HG03175 (cell line): ENCODE results near the gene PHKB.

Experiments
- ATAC-seq: cut with Tn5 transposase; IDR thresholded peaks from one replicate; pipeline ENCODE4 v1.9.1; 2021; ENCODE audit warnings: mild to moderate bottlenecking, moderate library complexity; ENCODE audit not compliant: unreplicated experiment

Gene PHKB

GRCh38 chr16:47612711-47613110 lies 151.6 kb downstream of the PHKB start:
- ATAC-seq: no peak

- no peak for ATAC-seq
Measured at GRCh38 chr16:47613251-47613650, 152.1 kb downstream of the PHKB start.

- ATAC-seq: no peak
Measured at GRCh38 chr16:47617732-47618131, 156.6 kb downstream of the PHKB start.

- no peak for ATAC-seq
Measured at GRCh38 chr16:47622451-47623176, 161.5 kb downstream of the PHKB start.

GRCh38 chr16:47624563-47624962 lies 163.4 kb downstream of the PHKB start:
- ATAC-seq: no peak

GRCh38 chr16:47625115-47625567 lies 164.0 kb downstream of the PHKB start:
- ATAC-seq: no peak

- no peak for ATAC-seq
Measured at GRCh38 chr16:47626246-47626645, 165.1 kb downstream of the PHKB start.

GRCh38 chr16:47627085-47627639 lies 166.0 kb downstream of the PHKB start:
- ATAC-seq: no peak

GRCh38 chr16:47627721-47628120 lies 166.6 kb downstream of the PHKB start:
- ATAC-seq: no peak

GRCh38 chr16:47631131-47631530 lies 170.0 kb downstream of the PHKB start:
- no peak for ATAC-seq

- ATAC-seq: no peak
Measured at GRCh38 chr16:47634126-47634525, 173.0 kb downstream of the PHKB start.

GRCh38 chr16:47634727-47635126 lies 173.6 kb downstream of the PHKB start:
- ATAC-seq: no peak

GRCh38 chr16:47636501-47637099 lies 175.5 kb downstream of the PHKB start:
- ATAC-seq: no peak

- no peak for ATAC-seq
Measured at GRCh38 chr16:47638175-47638574, 177.0 kb downstream of the PHKB start.

- ATAC-seq: no peak
Measured at GRCh38 chr16:47640661-47641060, 179.5 kb downstream of the PHKB start.

- ATAC-seq: no peak
Measured at GRCh38 chr16:47643323-47644000, 182.3 kb downstream of the PHKB start.

GRCh38 chr16:47644166-47644565 lies 183.0 kb downstream of the PHKB start:
- no peak for ATAC-seq

GRCh38 chr16:47644661-47645060 lies 183.5 kb downstream of the PHKB start:
- no peak for ATAC-seq

- no peak for ATAC-seq
Measured at GRCh38 chr16:47646914-47647313, 185.8 kb downstream of the PHKB start.

- ATAC-seq: no peak
Measured at GRCh38 chr16:47657032-47657431, 195.9 kb downstream of the PHKB start.

- ATAC-seq: no peak
Measured at GRCh38 chr16:47657977-47658376, 196.8 kb downstream of the PHKB start.

- ATAC-seq: no peak
Measured at GRCh38 chr16:47660540-47660939, 199.4 kb downstream of the PHKB start.
